OCI-LY1 (cell line): Measurements from ENCODE around the gene SAG.

Experiments used
- EZH2 ChIP-seq: fragments of 200-600 bp; sonication (generic), shearing (Covaris generic); IDR thresholded peaks from 2 replicates; pipeline ENCODE4 v1.8.0; 2017; ENCODE audit warnings: borderline replicate concordance, mixed run types, mild to moderate bottlenecking, antibody characterized with exemption, low read length, moderate library complexity, mixed read lengths
- TF ChIP-seq, protein P1 (sequence below): fragments of 200-600 bp; sonication (generic), shearing (Covaris generic); IDR thresholded peaks from 2 replicates; pipeline ENCODE4 v1.5.1; 2017; ENCODE audit warnings: mild to moderate bottlenecking, antibody characterized with exemption, low read length, moderate library complexity, mixed read lengths

DNA sequence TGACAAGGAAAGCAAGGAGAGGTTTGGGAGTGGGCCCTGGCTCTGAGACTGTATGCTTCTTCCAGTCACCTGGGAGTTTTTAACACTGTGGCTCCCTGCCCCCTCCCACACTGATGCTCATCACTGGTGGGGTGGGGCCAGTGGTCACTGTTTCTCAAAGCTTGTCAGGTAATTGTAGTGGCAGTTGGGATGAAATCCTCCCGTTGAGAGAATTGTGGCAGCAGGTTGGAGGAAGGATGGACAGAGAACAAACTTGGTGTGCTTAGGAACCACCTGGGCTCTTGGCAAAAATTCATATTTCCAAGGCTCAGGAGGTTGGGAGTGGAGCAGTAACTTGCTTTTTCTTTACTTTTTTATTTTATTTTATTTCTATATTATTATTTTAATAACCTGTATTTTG, 71.8 kb downstream of the SAG start:
- TF ChIP-seq, protein P1, sequence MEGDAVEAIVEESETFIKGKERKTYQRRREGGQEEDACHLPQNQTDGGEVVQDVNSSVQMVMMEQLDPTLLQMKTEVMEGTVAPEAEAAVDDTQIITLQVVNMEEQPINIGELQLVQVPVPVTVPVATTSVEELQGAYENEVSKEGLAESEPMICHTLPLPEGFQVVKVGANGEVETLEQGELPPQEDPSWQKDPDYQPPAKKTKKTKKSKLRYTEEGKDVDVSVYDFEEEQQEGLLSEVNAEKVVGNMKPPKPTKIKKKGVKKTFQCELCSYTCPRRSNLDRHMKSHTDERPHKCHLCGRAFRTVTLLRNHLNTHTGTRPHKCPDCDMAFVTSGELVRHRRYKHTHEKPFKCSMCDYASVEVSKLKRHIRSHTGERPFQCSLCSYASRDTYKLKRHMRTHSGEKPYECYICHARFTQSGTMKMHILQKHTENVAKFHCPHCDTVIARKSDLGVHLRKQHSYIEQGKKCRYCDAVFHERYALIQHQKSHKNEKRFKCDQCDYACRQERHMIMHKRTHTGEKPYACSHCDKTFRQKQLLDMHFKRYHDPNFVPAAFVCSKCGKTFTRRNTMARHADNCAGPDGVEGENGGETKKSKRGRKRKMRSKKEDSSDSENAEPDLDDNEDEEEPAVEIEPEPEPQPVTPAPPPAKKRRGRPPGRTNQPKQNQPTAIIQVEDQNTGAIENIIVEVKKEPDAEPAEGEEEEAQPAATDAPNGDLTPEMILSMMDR: no peak
- no peak for TF ChIP-seq EZH2
